CD8-positive, alpha-beta memory T cell (primary cell): ENCODE results near the gene GRID1. TPM values are rescaled to one million over a fixed set of nuclear protein-coding genes. Genes with fewer than 3 reads are reported as not detected.

ENCODE experiments used
- CTCF ChIA-PET: fragments of 350-600 bp; sonication (Branson Sonifier 250); formaldehyde crosslinking; loops from one replicate; lab custom pipeline; 2021; ENCODE audit warnings: antibody characterized with exemption; lab: Charles Lee
- POLR2A ChIA-PET: fragments of 350-600 bp; sonication (Branson Sonifier 250); formaldehyde crosslinking; loops from one replicate; lab custom pipeline; 2021; ENCODE audit warnings: antibody characterized with exemption; lab: Charles Lee
- DNase-seq, 5 donors: peaks; one replicate each; pipeline versions ENCODE4 v3.0.0 to v3.0.0-alpha.2; 2020 to 2022; ENCODE audit warnings: mixed read lengths in 1 of 5
- H3K27ac ChIP-seq: one replicate; pipeline ENCODE4 v1.7.0; 2013; ENCODE audit warnings: low read depth, mild to moderate bottlenecking, low read length, moderate library complexity
- H3K27me3 ChIP-seq: 2 replicates; pipeline ENCODE4 v1.7.0; 2013; ENCODE audit warnings: low read length, mild to moderate bottlenecking; ENCODE audit not compliant: insufficient read depth, poor library complexity, severe bottlenecking
- H3K36me3 ChIP-seq: 2 replicates; pipeline ENCODE4 v1.7.0; 2013; ENCODE audit warnings: mild to moderate bottlenecking, low read length, moderate library complexity; ENCODE audit not compliant: insufficient read depth
- H3K4me1 ChIP-seq: 2 replicates; pipeline ENCODE4 v1.7.0; 2013; ENCODE audit warnings: mild to moderate bottlenecking, low read length, moderate library complexity; ENCODE audit not compliant: insufficient read depth
- H3K4me3 ChIP-seq: 2 replicates; pipeline ENCODE4 v1.7.0; 2013; ENCODE audit warnings: mild to moderate bottlenecking, low read length
- H3K9me3 ChIP-seq: 2 replicates; pipeline ENCODE4 v1.7.0; 2013; ENCODE audit warnings: mild to moderate bottlenecking, low read length
- H3K27ac Mint-ChIP-seq, 8 donors: one replicate each; pipeline ENCODE4 v1.8.0; 2020 to 2021; ENCODE audit warnings: mixed read lengths in 8 of 8, mild to moderate bottlenecking in 6 of 8, inconsistent platforms in 3 of 8, moderate library complexity in 3 of 8
- H3K27me3 Mint-ChIP-seq, 2 donors: one replicate each; pipeline ENCODE4 v1.8.0; 2020 to 2021; ENCODE audit warnings: mixed read lengths in 2 of 2, mild to moderate bottlenecking in 1 of 2, moderate library complexity in 1 of 2
- H3K36me3 Mint-ChIP-seq, 3 donors: one replicate each; pipeline ENCODE4 v1.8.0; 2020 to 2021; ENCODE audit warnings: mixed read lengths in 3 of 3, inconsistent platforms in 1 of 3, mild to moderate bottlenecking in 1 of 3
- H3K4me1 Mint-ChIP-seq, 3 donors: one replicate each; pipeline ENCODE4 v1.8.0; 2020 to 2021; ENCODE audit warnings: mixed read lengths in 3 of 3, inconsistent platforms in 1 of 3, mild to moderate bottlenecking in 1 of 3
- H3K4me3 Mint-ChIP-seq, 7 donors: one replicate each; pipeline ENCODE4 v1.8.0; 2020 to 2021; ENCODE audit warnings: mixed read lengths in 7 of 7, mild to moderate bottlenecking in 6 of 7, moderate library complexity in 4 of 7, inconsistent platforms in 2 of 7
- H3K9me3 Mint-ChIP-seq, 5 donors: one replicate each; pipeline ENCODE4 v1.8.0; 2020 to 2022; ENCODE audit warnings: mixed read lengths in 5 of 5, mild to moderate bottlenecking in 3 of 5, moderate library complexity in 2 of 5, inconsistent platforms in 1 of 5
- polyA plus RNA-seq: library from polyadenylated mRNA; unstranded; fragments of 300-500 nt; fragmentation: Illumina TruSeq; gene quantifications from one replicate; pipeline ENCODE4 v1.2.3, GENCODE V29; 2021
- total RNA-seq, 2 experiments: library from RNA; stranded (reverse); gene quantifications; one replicate each; pipeline ENCODE4 v1.2.3, GENCODE V29; 2021

GRID1 gene
- total and polyA plus RNA-seq, 3 experiments from 2014 or later: not detected

- POLR2A ChIA-PET: no interaction called here
- H3K27me3 Mint-ChIP-seq: peaks cover 0 to 4% of the 10 kb centered on the region in 2 donors
Observed at GRCh38 chr10:86104611-86105145, 261.9 kb downstream of the GRID1 start.

GRCh38 chr10:86104156-86104555 lies 262.4 kb downstream of the GRID1 start:
- Histone ChIP-seq H3K27me3 (no peaks in the 10 kb centered on the region), H3K4me1 (no peaks in the 10 kb centered on the region), H3K27ac (no peak overlapping the region), H3K9me3 (no peaks in the 10 kb centered on the region), H3K4me3 (no peak overlapping the region), H3K36me3 (no peaks in the 10 kb centered on the region)
- Mint-ChIP-seq H3K4me1 (no peaks in the 10 kb centered on the region), H3K4me3 (no peak overlapping the region), H3K27me3 (peaks cover 0 to 4% of the 10 kb centered on the region in 2 donors), H3K9me3 (no peaks in the 10 kb centered on the region), H3K27ac (no peak overlapping the region), H3K36me3 (no peaks in the 10 kb centered on the region)
- ChIA-PET POLR2A (no interaction called here), CTCF (no interaction called here)
- DNase-seq: no peak

More at GRCh38 chr10:86104611-86105145, 261.9 kb downstream of the GRID1 start:
- H3K27ac ChIP-seq: no peak overlapping the region
- no peaks in the 10 kb centered on the region for H3K4me1 Mint-ChIP-seq
- H3K9me3 ChIP-seq: no peaks in the 10 kb centered on the region
- no peak for DNase-seq
- no peaks in the 10 kb centered on the region for H3K4me1 ChIP-seq
- no peaks in the 10 kb centered on the region for H3K27me3 ChIP-seq
- no peak overlapping the region for H3K4me3 ChIP-seq
- H3K4me3 Mint-ChIP-seq: no peak overlapping the region
- H3K36me3 ChIP-seq: no peaks in the 10 kb centered on the region
- H3K36me3 Mint-ChIP-seq: no peaks in the 10 kb centered on the region
- CTCF ChIA-PET: no interaction called here
- no peaks in the 10 kb centered on the region for H3K9me3 Mint-ChIP-seq
- no peak overlapping the region for H3K27ac Mint-ChIP-seq

GRCh38 chr10:86103391-86104101 lies 263.0 kb downstream of the GRID1 start:
- Histone ChIP-seq H3K4me1 (no peaks in the 10 kb centered on the region), H3K27me3 (no peaks in the 10 kb centered on the region), H3K27ac (no peak overlapping the region), H3K36me3 (no peaks in the 10 kb centered on the region), H3K4me3 (no peak overlapping the region), H3K9me3 (no peaks in the 10 kb centered on the region)
- no peaks in the 10 kb centered on the region for H3K4me1 Mint-ChIP-seq
- peaks cover 0 to 4% of the 10 kb centered on the region in 2 donors for H3K27me3 Mint-ChIP-seq
- no peaks in the 10 kb centered on the region for H3K36me3 Mint-ChIP-seq
- no peaks in the 10 kb centered on the region for H3K9me3 Mint-ChIP-seq
- H3K27ac Mint-ChIP-seq: no peak overlapping the region
- DNase-seq: peak in 1 of 5 donors; percentile 20
- CTCF ChIA-PET: no interaction called here
- POLR2A ChIA-PET: no interaction called here
- no peak overlapping the region for H3K4me3 Mint-ChIP-seq

GRCh38 chr10:86102451-86102850 lies 264.1 kb downstream of the GRID1 start:
- DNase-seq: no peak
- H3K4me3 ChIP-seq: no peak overlapping the region
- CTCF ChIA-PET: no interaction called here
- peaks cover 0 to 3% of the 10 kb centered on the region in 2 donors for H3K27me3 Mint-ChIP-seq
- H3K27ac ChIP-seq: no peak overlapping the region
- no peaks in the 10 kb centered on the region for H3K4me1 Mint-ChIP-seq
- H3K9me3 ChIP-seq: no peaks in the 10 kb centered on the region
- no peak overlapping the region for H3K27ac Mint-ChIP-seq
- POLR2A ChIA-PET: no interaction called here
- H3K27me3 ChIP-seq: no peaks in the 10 kb centered on the region
- no peaks in the 10 kb centered on the region for H3K9me3 Mint-ChIP-seq
- no peaks in the 10 kb centered on the region for H3K36me3 ChIP-seq
- no peaks in the 10 kb centered on the region for H3K4me1 ChIP-seq
- no peak overlapping the region for H3K4me3 Mint-ChIP-seq
- H3K36me3 Mint-ChIP-seq: no peaks in the 10 kb centered on the region

GRCh38 chr10:86102031-86102430 lies 264.6 kb downstream of the GRID1 start:
- Mint-ChIP-seq H3K27me3 (peaks cover 0 to 2% of the 10 kb centered on the region in 2 donors), H3K36me3 (no peaks in the 10 kb centered on the region), H3K27ac (peak overlapping the region in 1 of 8 donors; percentile 2), H3K4me1 (no peaks in the 10 kb centered on the region), H3K9me3 (no peaks in the 10 kb centered on the region), H3K4me3 (no peak overlapping the region)
- Histone ChIP-seq H3K27ac (no peak overlapping the region), H3K4me3 (no peak overlapping the region), H3K36me3 (no peaks in the 10 kb centered on the region), H3K4me1 (no peaks in the 10 kb centered on the region), H3K9me3 (no peaks in the 10 kb centered on the region), H3K27me3 (no peaks in the 10 kb centered on the region)
- CTCF ChIA-PET: no interaction called here
- DNase-seq: no peak
- POLR2A ChIA-PET: no interaction called here

GRCh38 chr10:86100581-86101061 lies 266.0 kb downstream of the GRID1 start:
- H3K9me3 ChIP-seq: no peaks in the 10 kb centered on the region
- H3K4me1 Mint-ChIP-seq: no peaks in the 10 kb centered on the region
- ChIA-PET CTCF (no interaction called here), POLR2A (no interaction called here)
- H3K9me3 Mint-ChIP-seq: no peaks in the 10 kb centered on the region
- H3K27me3 ChIP-seq: no peaks in the 10 kb centered on the region
- H3K4me1 ChIP-seq: no peaks in the 10 kb centered on the region
- H3K36me3 Mint-ChIP-seq: no peaks in the 10 kb centered on the region
- no peak overlapping the region for H3K27ac ChIP-seq
- no peak overlapping the region for H3K27ac Mint-ChIP-seq
- no peak overlapping the region for H3K4me3 ChIP-seq
- peaks cover 0 to 2% of the 10 kb centered on the region in 2 donors for H3K27me3 Mint-ChIP-seq
- H3K36me3 ChIP-seq: no peaks in the 10 kb centered on the region
- H3K4me3 Mint-ChIP-seq: no peak overlapping the region
- peak in 1 of 5 donors; percentile 22 for DNase-seq

GRCh38 chr10:86099542-86100334 lies 266.9 kb downstream of the GRID1 start:
- Histone ChIP-seq H3K4me3 (no peak overlapping the region), H3K9me3 (no peaks in the 10 kb centered on the region), H3K36me3 (no peaks in the 10 kb centered on the region), H3K27ac (no peak overlapping the region), H3K4me1 (no peaks in the 10 kb centered on the region), H3K27me3 (no peaks in the 10 kb centered on the region)
- H3K4me3 Mint-ChIP-seq: no peak overlapping the region
- ChIA-PET CTCF (no interaction called here), POLR2A (no interaction called here)
- DNase-seq: peak in 1 of 5 donors; percentile 17
- H3K27me3 Mint-ChIP-seq: peaks cover 0 to 2% of the 10 kb centered on the region in 2 donors
- no peaks in the 10 kb centered on the region for H3K9me3 Mint-ChIP-seq
- no peaks in the 10 kb centered on the region for H3K36me3 Mint-ChIP-seq
- H3K4me1 Mint-ChIP-seq: no peaks in the 10 kb centered on the region
- no peak overlapping the region for H3K27ac Mint-ChIP-seq
